Right cardiac atrium (tissue), 5 donors: ENCODE measurements around the gene GABBR2. TPM values are rescaled to one million over a fixed set of nuclear protein-coding genes. Genes with fewer than 3 reads are reported as not detected.
"Not testable (repeated sequence)": the region's sequence is repeated elsewhere in the genome, so short reads cannot be mapped to it uniquely, and the experiment has no call there.

Experiments used
- ATAC-seq, 2 donors: fragments of 200-7000 bp; cut with Tn5 transposase; one replicate each; pipeline versions ENCODE4 v1.8.0 to v1.9.1; 2020; ENCODE audit warnings: moderate library complexity in 2 of 2, mild to moderate bottlenecking in 1 of 2
- DNase-seq, 3 donors: peaks; one replicate each; pipeline ENCODE4 v3.0.0-alpha.2; 2020
- H3K27ac ChIP-seq: one replicate; pipeline ENCODE4 v1.5.1; 2013; ENCODE audit warnings: mild to moderate bottlenecking, low read length, control low read depth, moderate library complexity
- H3K27me3 ChIP-seq: one replicate; pipeline ENCODE4 v1.6.1; 2013; ENCODE audit not compliant: control insufficient read depth, insufficient read depth
- H3K4me1 ChIP-seq: one replicate; pipeline ENCODE4 v1.6.1; 2013; ENCODE audit warnings: low read length; ENCODE audit not compliant: control insufficient read depth, insufficient read depth
- H3K4me3 ChIP-seq: one replicate; pipeline ENCODE4 v1.5.1; 2013; ENCODE audit warnings: low read length, control low read depth
- H3K9me3 ChIP-seq: one replicate; pipeline ENCODE4 v1.6.1; 2013; ENCODE audit warnings: low read length; ENCODE audit not compliant: control insufficient read depth
- WGBS: extraction: QIAGEN DNeasy Blood & Tissue Kit; methylation state at CpG from one replicate; pipeline ENCODE4 v1.1.7; 2013; 5-methylcytosine and 5-hydroxymethylcytosine counted together
- intact Hi-C, 4 donors: fragments of 100-400 bp; cut with DNase I; formaldehyde crosslinking; loops; one replicate each; pipeline versions ENCODE4 v1.11.0 to v1.14.0; 2022 to 2023
- polyA plus RNA-seq: library from polyadenylated mRNA; stranded (reverse); fragments of 200-250 nt; gene quantifications from one replicate; pipeline ENCODE4 v1.2.3, GENCODE V29; 2013
- total RNA-seq, 4 donors: library from RNA; stranded (reverse); fragmentation: NEBNext Ultra II Directional; extraction: Animal tissue kit (Norgen Biotek cat#: 25700); gene quantifications; one replicate each; pipeline ENCODE4 v1.2.1, GENCODE V29; 2021
- donor health status: healthy with polysubstance abuse.
- donor health status: DM: no; HTN: yes; CAD: no.
- donor health status: DM: no; HTN: no; CAD: no.
- donor health status: DM: no; HTN: yes; CAD: no; lungs with severe emphysema.
- donor health status: DM: yes; HTN: yes; CAD: no.

The GABBR2 gene
- total and polyA plus RNA-seq, 5 donors, result not detected

DNA sequence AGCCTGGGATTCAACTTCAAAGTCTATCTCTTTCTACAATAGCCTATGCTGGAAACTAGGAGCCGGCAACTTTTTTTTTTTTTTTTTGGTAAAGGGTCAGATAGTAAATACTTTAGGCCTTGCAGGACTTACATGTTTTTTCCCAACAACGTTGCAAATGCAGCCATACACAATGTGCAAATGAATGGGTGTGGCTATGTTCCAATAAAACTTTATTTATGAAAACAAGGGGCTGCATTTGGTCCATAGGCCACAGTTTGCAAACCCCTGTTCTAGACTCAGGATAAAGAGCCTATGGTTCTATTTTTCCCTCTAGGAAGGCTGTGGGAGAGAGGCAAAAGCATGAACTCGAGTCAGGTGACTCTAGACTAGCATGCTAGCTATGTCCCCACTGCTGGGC lies 189.1 kb downstream of the GABBR2 start:
- DNase-seq (no peak), ATAC-seq (no peak)
- Histone ChIP-seq H3K27me3 (no peaks in the 10 kb centered on the region), H3K4me1 (no peaks in the 10 kb centered on the region), H3K4me3 (no peak overlapping the region), H3K27ac (no peak overlapping the region), H3K9me3 (no peaks in the 10 kb centered on the region)
- WGBS, result 73% methylated on average over 3 of the region's 3 CpGs
- intact Hi-C loops, result no loop called here

DNA sequence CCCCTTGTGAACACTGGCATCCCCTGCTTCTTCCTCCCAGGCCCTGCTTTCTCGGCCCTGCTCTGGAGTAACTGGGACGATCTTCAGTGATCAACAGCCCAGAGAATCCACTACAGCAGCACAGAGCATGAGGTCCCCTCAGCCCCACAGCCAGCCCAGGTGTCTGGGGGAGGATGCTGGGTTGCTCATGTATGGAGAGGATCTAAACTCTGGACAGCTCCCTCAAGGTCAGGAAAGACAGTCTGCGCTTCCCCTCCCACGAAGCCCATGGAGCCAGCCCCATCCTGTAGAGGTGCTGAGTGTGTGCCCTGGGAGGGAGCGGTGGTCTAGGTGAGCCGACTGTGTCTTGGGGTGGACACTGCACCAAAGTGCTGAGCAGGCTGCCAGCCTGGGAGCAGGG lies 190.2 kb downstream of the GABBR2 start:
- Histone ChIP-seq H3K9me3 (no peaks in the 10 kb centered on the region), H3K27me3 (no peaks in the 10 kb centered on the region), H3K4me1 (no peaks in the 10 kb centered on the region), H3K4me3 (no peak overlapping the region), H3K27ac (no peak overlapping the region)
- intact Hi-C loops, result no loop called here
- DNase-seq (peak in 1 of 3 donors; percentile 5), ATAC-seq (no peak)
- WGBS, result 77% methylated on average over 6 of the region's 6 CpGs

DNA sequence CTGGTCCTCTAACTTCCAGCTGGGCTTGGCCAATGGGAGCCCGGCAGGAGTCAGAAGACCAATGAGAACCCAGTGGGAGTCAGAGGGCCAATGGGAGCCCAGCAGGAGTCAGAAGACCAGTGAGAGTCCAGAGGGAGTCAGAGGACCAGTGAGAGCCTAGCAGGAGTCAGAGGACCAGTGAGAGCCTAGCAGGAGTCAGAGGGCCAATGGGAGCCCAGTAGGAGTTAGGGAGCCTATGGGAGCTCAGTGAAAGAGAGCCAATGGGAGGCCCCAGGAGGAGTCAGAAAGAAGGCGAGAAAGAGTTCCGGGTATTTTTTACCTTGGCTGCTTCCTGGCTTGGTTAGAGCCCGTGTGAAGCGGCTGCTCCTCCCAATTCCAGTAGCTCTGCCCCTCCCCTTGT lies 191.0 kb downstream of the GABBR2 start:
- WGBS, result 70% methylated on average over 5 of the region's 5 CpGs
- intact Hi-C loops, result no loop called here

GRCh38 chr9:98516897-98517503 lies 191.7 kb downstream of the GABBR2 start:
- H3K27me3 ChIP-seq, result no peaks in the 10 kb centered on the region
- H3K4me1 ChIP-seq, result no peaks in the 10 kb centered on the region
- H3K9me3 ChIP-seq, result no peaks in the 10 kb centered on the region
- intact Hi-C loops, result no loop called here
- DNase-seq (no peak), ATAC-seq (no peak)
- no peak overlapping the region for H3K27ac ChIP-seq
- H3K4me3 ChIP-seq, result no peak overlapping the region
- WGBS, result 76% methylated on average over 9 of the region's 9 CpGs

More for the DNA sequence above, 191.0 kb downstream of the GABBR2 start:
- Histone ChIP-seq H3K27me3 (no peaks in the 10 kb centered on the region), H3K4me1 (no peaks in the 10 kb centered on the region), H3K9me3 (no peaks in the 10 kb centered on the region), H3K4me3 (no peak overlapping the region), H3K27ac (no peak overlapping the region)
- ATAC-seq (no peak), DNase-seq (no peak)

DNA sequence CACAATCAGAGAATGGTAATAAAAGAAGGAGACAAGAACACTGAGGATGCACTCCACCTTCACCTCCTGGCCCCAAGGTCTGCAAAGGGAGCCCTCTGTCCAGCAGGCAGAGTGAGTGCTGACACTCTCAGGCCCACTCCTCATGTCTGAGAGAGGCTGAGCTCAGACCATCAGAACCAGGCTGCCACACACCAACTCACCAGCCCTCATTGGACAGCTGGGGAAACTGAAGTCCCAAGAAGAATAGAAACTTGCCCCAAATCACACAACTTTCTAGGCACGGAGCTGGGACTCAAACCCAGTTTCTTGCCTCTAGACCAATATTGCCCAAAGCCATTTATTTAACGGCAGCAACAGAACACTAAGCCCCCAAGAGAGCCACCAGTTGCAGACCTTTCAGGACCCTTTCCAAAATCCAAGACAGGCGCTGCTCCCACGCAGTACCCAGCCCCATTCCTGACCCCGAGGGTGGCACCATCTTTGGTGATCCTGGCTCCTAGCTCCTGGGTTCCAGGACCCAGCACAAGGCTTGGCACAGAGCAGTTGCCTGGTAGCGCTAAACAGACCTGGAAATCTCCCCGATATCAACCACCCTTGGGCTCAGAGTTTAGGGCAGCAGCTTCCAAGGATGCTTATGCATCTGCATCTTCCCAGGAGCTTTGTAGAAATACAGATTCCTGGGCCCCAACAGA lies 192.4 kb downstream of the GABBR2 start:
- intact Hi-C loops, result no loop called here
- no peak overlapping the region for H3K27ac ChIP-seq

GRCh38 chr9:98515506-98516204 lies 193.1 kb downstream of the GABBR2 start:
- DNase-seq (no peak), ATAC-seq (no peak)
- Histone ChIP-seq H3K4me1 (no peaks in the 10 kb centered on the region), H3K27ac (no peak overlapping the region), H3K4me3 (no peak overlapping the region), H3K27me3 (no peaks in the 10 kb centered on the region), H3K9me3 (no peaks in the 10 kb centered on the region)
- intact Hi-C loops, result no loop called here
- 81% methylated on average over 4 of the region's 4 CpGs for WGBS

More for the DNA sequence above, 192.4 kb downstream of the GABBR2 start:
- WGBS, result 89% methylated on average over 7 of the region's 7 CpGs
- Histone ChIP-seq H3K4me3 (no peak overlapping the region), H3K4me1 (no peaks in the 10 kb centered on the region), H3K27me3 (no peaks in the 10 kb centered on the region), H3K9me3 (no peaks in the 10 kb centered on the region)
- ATAC-seq (no peak), DNase-seq (no peak)

- no peaks in the 10 kb centered on the region for H3K9me3 ChIP-seq
- WGBS, result 84% methylated on average over 6 of the region's 6 CpGs
- no peaks in the 10 kb centered on the region for H3K27me3 ChIP-seq
- no peak for ATAC-seq
- DNase-seq, result no peak
- H3K27ac ChIP-seq, result no peak overlapping the region
- no peak overlapping the region for H3K4me3 ChIP-seq
- no peaks in the 10 kb centered on the region for H3K4me1 ChIP-seq
- intact Hi-C loops, result no loop called here
Observed at GRCh38 chr9:98514841-98515240, 193.9 kb downstream of the GABBR2 start.

DNA sequence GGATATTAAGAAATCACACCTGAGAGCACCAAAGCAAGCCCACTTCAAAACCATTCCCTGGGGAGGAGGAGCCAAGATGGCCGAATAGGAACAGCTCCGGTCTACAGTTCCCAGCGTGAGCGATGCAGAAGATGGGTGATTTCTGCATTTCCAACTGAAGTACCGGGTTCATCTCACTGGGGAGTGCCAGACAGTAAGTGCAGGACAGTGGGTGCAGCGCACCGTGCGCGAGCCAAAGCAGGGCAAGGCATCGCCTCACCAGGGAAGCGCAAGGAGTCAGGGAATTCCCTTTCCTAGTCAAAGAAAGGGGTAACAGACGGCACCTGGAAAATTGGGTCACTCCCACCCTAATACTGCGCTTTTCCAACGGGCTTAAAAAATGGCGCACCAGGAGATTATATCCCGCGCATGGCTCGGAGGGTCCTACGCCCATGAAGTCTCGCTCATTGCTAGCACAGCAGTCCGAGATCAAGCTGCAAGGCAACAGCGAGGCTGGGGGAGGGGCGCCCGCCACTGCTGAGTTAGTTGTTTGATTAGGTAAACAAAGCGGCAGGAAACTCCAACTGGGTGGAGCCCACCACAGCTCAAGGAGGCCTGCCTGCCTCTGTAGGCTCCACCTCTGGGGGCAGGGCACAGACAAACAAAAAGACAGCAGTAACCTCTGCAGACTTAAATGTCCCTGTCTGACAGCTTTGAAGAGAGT lies 200.4 kb downstream of the GABBR2 start:
- H3K27ac ChIP-seq, H3K27me3 ChIP-seq, H3K9me3 ChIP-seq, H3K4me1 ChIP-seq, intact Hi-C loops, ATAC-seq, H3K4me3 ChIP-seq: not testable (repeated sequence)
- peak in 1 of 3 donors; percentile 19 for DNase-seq
- 91% methylated on average over 25 of the region's 25 CpGs for WGBS

- ATAC-seq (no peak), DNase-seq (no peak)
- no peaks in the 10 kb centered on the region for H3K27me3 ChIP-seq
- no peak overlapping the region for H3K27ac ChIP-seq
- whole genome bisulfite sequencing, result 91% methylated on average over 6 of the region's 6 CpGs
- intact Hi-C loops, result no loop called here
- peaks cover 3% of the 10 kb centered on the region for H3K4me1 ChIP-seq
- no peaks in the 10 kb centered on the region for H3K9me3 ChIP-seq
- H3K4me3 ChIP-seq, result no peak overlapping the region
Observed at GRCh38 chr9:98506422-98507054, 202.2 kb downstream of the GABBR2 start.

GRCh38 chr9:98504298-98505282 lies 204.1 kb downstream of the GABBR2 start:
- no peak for ATAC-seq
- Histone ChIP-seq H3K27ac (no peak overlapping the region), H3K4me1 (peaks cover 3% of the 10 kb centered on the region), H3K27me3 (no peaks in the 10 kb centered on the region), H3K9me3 (no peaks in the 10 kb centered on the region), H3K4me3 (no peak overlapping the region)
- intact Hi-C loops, result no loop called here
- WGBS, result 76% methylated on average over 9 of the region's 9 CpGs
- no peak for DNase-seq
